GM06990 (cell line): ENCODE data around the gene AP4B1.

Source experiments
- DNase-seq: peaks from one replicate; pipeline ENCODE4 v3.0.0-alpha.2; 2011; ENCODE audit not compliant: insufficient read length; ENCODE audit errors: extremely low read depth
- H3K27me3 ChIP-seq: replicated peaks from 2 replicates; pipeline ENCODE4 v1.6.0; 2011; ENCODE audit warnings: low read length; ENCODE audit not compliant: control insufficient read depth, insufficient read depth
- H3K36me3 ChIP-seq: 2 replicates; pipeline ENCODE4 v1.5.1; 2011; ENCODE audit warnings: low read length; ENCODE audit not compliant: control insufficient read depth, insufficient read depth
- H3K4me3 ChIP-seq: replicated peaks from 2 replicates; pipeline ENCODE4 v1.5.1; 2011; ENCODE audit warnings: low read depth, mild to moderate bottlenecking, control low read depth, low read length
- TF ChIP-seq, protein P1 (sequence below): IDR thresholded peaks from 2 replicates; pipeline ENCODE4 v1.5.1; 2011; ENCODE audit warnings: low read length, control low read depth, mild to moderate bottlenecking, inconsistent platforms; ENCODE audit not compliant: insufficient read depth, poor library complexity, severe bottlenecking

The AP4B1 gene

GRCh38 chr1:113859478-113860175 lies 45.0 kb downstream of the AP4B1 start:
- Histone ChIP-seq H3K27me3 (no peaks in the 10 kb centered on the region), H3K36me3 (peaks cover 6% of the 10 kb centered on the region), H3K4me3 (peak overlapping the region; percentile 40)
- TF ChIP-seq, protein P1, sequence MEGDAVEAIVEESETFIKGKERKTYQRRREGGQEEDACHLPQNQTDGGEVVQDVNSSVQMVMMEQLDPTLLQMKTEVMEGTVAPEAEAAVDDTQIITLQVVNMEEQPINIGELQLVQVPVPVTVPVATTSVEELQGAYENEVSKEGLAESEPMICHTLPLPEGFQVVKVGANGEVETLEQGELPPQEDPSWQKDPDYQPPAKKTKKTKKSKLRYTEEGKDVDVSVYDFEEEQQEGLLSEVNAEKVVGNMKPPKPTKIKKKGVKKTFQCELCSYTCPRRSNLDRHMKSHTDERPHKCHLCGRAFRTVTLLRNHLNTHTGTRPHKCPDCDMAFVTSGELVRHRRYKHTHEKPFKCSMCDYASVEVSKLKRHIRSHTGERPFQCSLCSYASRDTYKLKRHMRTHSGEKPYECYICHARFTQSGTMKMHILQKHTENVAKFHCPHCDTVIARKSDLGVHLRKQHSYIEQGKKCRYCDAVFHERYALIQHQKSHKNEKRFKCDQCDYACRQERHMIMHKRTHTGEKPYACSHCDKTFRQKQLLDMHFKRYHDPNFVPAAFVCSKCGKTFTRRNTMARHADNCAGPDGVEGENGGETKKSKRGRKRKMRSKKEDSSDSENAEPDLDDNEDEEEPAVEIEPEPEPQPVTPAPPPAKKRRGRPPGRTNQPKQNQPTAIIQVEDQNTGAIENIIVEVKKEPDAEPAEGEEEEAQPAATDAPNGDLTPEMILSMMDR: no peak
- DNase-seq: peak; percentile 76

- no peak for DNase-seq
- Histone ChIP-seq H3K36me3 (peaks cover 6% of the 10 kb centered on the region), H3K4me3 (no peak overlapping the region), H3K27me3 (no peaks in the 10 kb centered on the region)
- TF ChIP-seq, protein P1: no peak
Observed at GRCh38 chr1:113858982-113859381, 45.6 kb downstream of the AP4B1 start.

DNA sequence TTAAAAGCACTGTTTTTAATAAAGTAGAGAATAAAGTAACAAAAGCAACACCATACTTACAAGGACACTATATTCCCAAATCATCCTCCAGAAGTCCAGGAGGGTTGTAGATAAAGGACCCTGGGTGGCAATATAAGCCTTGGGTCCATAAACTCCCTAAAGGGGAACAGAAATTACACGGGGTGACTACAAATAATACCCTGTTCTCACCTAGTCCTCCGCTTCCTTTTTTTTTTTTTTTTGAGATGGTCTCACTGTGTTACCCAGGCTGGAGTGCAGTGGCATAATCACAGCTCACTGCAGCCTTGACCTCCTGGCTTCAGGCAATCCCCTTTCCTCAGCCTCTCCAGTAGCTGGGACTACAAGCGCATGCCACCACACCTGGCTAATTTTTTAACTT lies 46.2 kb downstream of the AP4B1 start:
- TF ChIP-seq, protein P1: no peak
- DNase-seq: no peak
- peaks cover 6% of the 10 kb centered on the region for H3K36me3 ChIP-seq
- no peak overlapping the region for H3K4me3 ChIP-seq
- no peaks in the 10 kb centered on the region for H3K27me3 ChIP-seq

DNA sequence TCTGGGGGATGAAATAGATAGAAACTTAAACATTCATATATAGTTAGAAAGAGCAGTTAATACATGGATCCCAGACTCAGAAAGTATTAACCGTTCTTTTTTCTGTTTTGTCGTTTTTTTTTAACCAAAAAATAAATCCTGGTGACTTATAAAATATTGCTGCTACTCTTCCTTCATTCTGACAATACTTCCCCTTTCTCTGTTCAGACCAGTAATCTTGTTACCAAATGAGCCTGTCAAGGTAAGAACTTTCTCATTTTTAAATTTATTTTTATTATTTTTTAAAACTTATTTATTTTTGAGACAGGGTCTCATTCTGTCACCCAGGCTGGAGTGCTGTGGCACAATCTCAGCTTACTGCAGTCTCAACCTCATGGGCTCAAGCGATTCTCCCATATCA lies 46.8 kb downstream of the AP4B1 start:
- Histone ChIP-seq H3K4me3 (no peak overlapping the region), H3K36me3 (peaks cover 6% of the 10 kb centered on the region), H3K27me3 (no peaks in the 10 kb centered on the region)
- TF ChIP-seq, protein P1: no peak
- DNase-seq: no peak

DNA sequence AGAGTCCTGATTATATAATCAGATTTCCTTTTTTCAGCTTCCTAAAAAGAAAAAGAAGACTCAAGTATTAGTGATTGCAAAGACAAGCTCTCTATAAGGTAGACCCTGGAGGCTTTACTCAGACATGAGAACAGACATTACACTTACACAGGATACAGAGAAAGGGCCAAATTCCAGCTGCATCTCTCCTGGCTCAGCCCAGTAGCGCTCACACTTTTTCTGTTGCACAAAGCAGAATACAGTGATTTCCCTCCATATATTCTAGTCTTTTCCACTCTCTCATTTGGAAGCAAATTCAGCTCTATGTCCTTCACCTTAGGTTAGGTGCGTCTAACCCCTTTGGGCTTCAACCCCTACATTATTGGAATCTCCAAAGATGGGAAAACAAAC lies 48.2 kb downstream of the AP4B1 start:
- TF ChIP-seq, protein P1: no peak
- H3K36me3 ChIP-seq: peaks cover 6% of the 10 kb centered on the region
- no peak overlapping the region for H3K4me3 ChIP-seq
- no peak for DNase-seq
- no peaks in the 10 kb centered on the region for H3K27me3 ChIP-seq

GRCh38 chr1:113855630-113856400 lies 48.8 kb downstream of the AP4B1 start:
- H3K4me3 ChIP-seq: no peak overlapping the region
- H3K27me3 ChIP-seq: no peaks in the 10 kb centered on the region
- peaks cover 6% of the 10 kb centered on the region for H3K36me3 ChIP-seq
- TF ChIP-seq, protein P1: no peak
- no peak for DNase-seq
